HEK293 (cell line): ENCODE results near the gene TBC1D14.

Experiments
- HOXD13 ChIP-seq: sonication (generic); formaldehyde crosslinking; IDR thresholded peaks from 2 replicates; pipeline ENCODE4 v1.8.0; 2022; ENCODE audit warnings: missing genetic modification reagents, borderline replicate concordance
- PRDM10 ChIP-seq: fragments of 450-650 bp; formaldehyde crosslinking; IDR thresholded peaks from 2 replicates; pipeline ENCODE4 v1.5.1; 2016; ENCODE audit warnings: missing biosample characterization, missing genetic modification characterization
- PRDM2 ChIP-seq: fragments of 450-650 bp; formaldehyde crosslinking; IDR thresholded peaks from 2 replicates; pipeline ENCODE4 v1.5.1; 2016; ENCODE audit warnings: missing biosample characterization, missing genetic modification characterization, borderline replicate concordance
- PRDM6 ChIP-seq: fragments of 450-650 bp; formaldehyde crosslinking; IDR thresholded peaks from 2 replicates; pipeline ENCODE4 v1.5.1; 2017; ENCODE audit warnings: missing biosample characterization, missing genetic modification characterization
- YY2 ChIP-seq: fragments of 450-650 bp; formaldehyde crosslinking; IDR thresholded peaks from 2 replicates; pipeline ENCODE4 v1.5.1; 2016; ENCODE audit warnings: missing biosample characterization, missing genetic modification characterization
- ZBTB49 ChIP-seq: fragments of 450-650 bp; formaldehyde crosslinking; IDR thresholded peaks from 2 replicates; pipeline ENCODE4 v1.5.1; 2016; ENCODE audit warnings: missing biosample characterization, missing genetic modification characterization, low read depth
- ZNF280D ChIP-seq: fragments of 450-650 bp; formaldehyde crosslinking; IDR thresholded peaks from 2 replicates; pipeline ENCODE4 v1.5.1; 2016; ENCODE audit warnings: missing biosample characterization, missing genetic modification characterization
- ZNF362 ChIP-seq: fragments of 450-650 bp; formaldehyde crosslinking; IDR thresholded peaks from 2 replicates; pipeline ENCODE4 v1.5.1; 2016; ENCODE audit warnings: missing biosample characterization, missing genetic modification characterization
- ZNF366 ChIP-seq: fragments of 450-650 bp; formaldehyde crosslinking; conservative IDR thresholded peaks from 2 replicates; pipeline ENCODE4 v1.5.1; 2016; ENCODE audit warnings: missing biosample characterization, missing genetic modification characterization
- ZNF37A ChIP-seq: fragments of 450-650 bp; IDR thresholded peaks from 2 replicates; pipeline ENCODE4 v1.5.1; 2018; ENCODE audit warnings: missing biosample characterization, missing genetic modification characterization
- ZNF529 ChIP-seq: fragments of 450-650 bp; formaldehyde crosslinking; IDR thresholded peaks from 2 replicates; pipeline ENCODE4 v1.5.1; 2017; ENCODE audit warnings: missing genetic modification characterization, missing biosample characterization; ENCODE audit not compliant: insufficient replicate concordance
- ZNF555 ChIP-seq: fragments of 450-650 bp; formaldehyde crosslinking; conservative IDR thresholded peaks from 2 replicates; pipeline ENCODE4 v1.5.1; 2017; ENCODE audit warnings: missing biosample characterization, mild to moderate bottlenecking, missing genetic modification characterization, inconsistent platforms
- ZNF645 ChIP-seq: fragments of 450-650 bp; formaldehyde crosslinking; IDR thresholded peaks from 2 replicates; pipeline ENCODE4; 2016; ENCODE audit warnings: missing biosample characterization, missing genetic modification characterization
- ZNF664 ChIP-seq: fragments of 450-650 bp; formaldehyde crosslinking; IDR thresholded peaks from 2 replicates; pipeline ENCODE4 v1.5.1; 2016; ENCODE audit warnings: missing biosample characterization, missing genetic modification characterization
- ZSCAN5A ChIP-seq: fragments of 450-650 bp; formaldehyde crosslinking; IDR thresholded peaks from 2 replicates; pipeline ENCODE4 v1.5.1; 2016; ENCODE audit warnings: missing biosample characterization, missing genetic modification characterization

The TBC1D14 gene

GRCh38 chr4:6986072-6986780, 76.6 kb downstream of the TBC1D14 start (continued):
- TF ChIP-seq ZBTB49 (tag by site-specific recombination) = no peak
- no peak for TF ChIP-seq ZNF362
- no peak for TF ChIP-seq ZNF555 (tag by site-specific recombination)
- TF ChIP-seq HOXD13 (CRISPR knock-in tag) = no peak
- TF ChIP-seq ZNF529 (tag by site-specific recombination) = no peak
- TF ChIP-seq YY2 (tag by site-specific recombination) = no peak
- no peak for TF ChIP-seq ZNF664 (tag by site-specific recombination)
- TF ChIP-seq ZNF37A (tag by site-specific recombination) = no peak
- TF ChIP-seq ZSCAN5A (tag by site-specific recombination) = no peak
- TF ChIP-seq ZNF280D (tag by site-specific recombination) = no peak
- TF ChIP-seq PRDM2 (tag by site-specific recombination) = no peak
- TF ChIP-seq PRDM10 (tag by site-specific recombination) = no peak; the same call in 1 of the 2 replicates
- no peak for TF ChIP-seq ZNF645 (tag by site-specific recombination)
- TF ChIP-seq ZNF366 (tag by site-specific recombination) = no peak
- TF ChIP-seq PRDM6 = no peak
